H1 (cell line): ENCODE results near the gene TMEM72. TPM values are rescaled to one million over a fixed set of nuclear protein-coding genes. Genes with fewer than 3 reads are reported as not detected.
A peak's percentile ranks its signal among the peaks of the same experiment; 100 is the strongest.

Experiments used
- CTCF ChIA-PET: fragments of 300-600 bp; sonication (Branson Sonifier 250); formaldehyde crosslinking; loops from one replicate; lab custom pipeline; 2021; ENCODE audit not compliant: partially characterized antibody; lab: Charles Lee
- POLR2A ChIA-PET: fragments of 300-600 bp; sonication (Branson Sonifier 250); formaldehyde crosslinking; loops from one replicate; lab custom pipeline; 2021; ENCODE audit warnings: inconsistent platforms; ENCODE audit not compliant: partially characterized antibody; lab: Charles Lee
- DNase-seq, 2 experiments: peaks; one replicate each; pipeline versions ENCODE4 v3.0.0 to v3.0.0-alpha.2; 2010 to 2022; ENCODE audit warnings: low spot score in 2 of 2, low read depth in 1 of 2, mixed read lengths in 1 of 2
- FAIRE-seq: peaks from 2 replicates; lab custom pipeline; 2011; peaks lifted over from hg19 to GRCh38; lab: Jason Lieb, UNC
- H2AFZ ChIP-seq: 2 replicates; pipeline ENCODE4 v1.8.1; 2012; ENCODE audit warnings: low read length, inconsistent platforms
- H2AK5ac ChIP-seq: 2 replicates; pipeline ENCODE4 v1.6.1; 2013; ENCODE audit warnings: low read depth, low read length
- H2BK120ac ChIP-seq: replicated peaks from 2 replicates; pipeline ENCODE3; 2013; ENCODE audit warnings: low read depth, low read length, inconsistent platforms
- H2BK12ac ChIP-seq: 2 replicates; pipeline ENCODE4 v1.6.1; 2013; ENCODE audit warnings: low read depth, low read length
- H2BK15ac ChIP-seq: 2 replicates; pipeline ENCODE4 v1.6.1; 2013; ENCODE audit warnings: low read length
- H2BK20ac ChIP-seq: 2 replicates; pipeline ENCODE4 v1.6.1; 2013; ENCODE audit warnings: low read length
- H2BK5ac ChIP-seq: 2 replicates; pipeline ENCODE4 v1.6.1; 2013; ENCODE audit warnings: low read depth, low read length
- H3K14ac ChIP-seq: 2 replicates; pipeline ENCODE4 v1.6.1; 2013; ENCODE audit warnings: inconsistent platforms; ENCODE audit not compliant: insufficient read length
- H3K18ac ChIP-seq: 2 replicates; pipeline ENCODE4 v1.6.1; 2013; ENCODE audit warnings: low read length; ENCODE audit errors: extremely low read depth
- H3K23ac ChIP-seq: 2 replicates; pipeline ENCODE4 v1.6.1; 2013; ENCODE audit warnings: inconsistent platforms; ENCODE audit not compliant: insufficient read length
- H3K23me2 ChIP-seq: 2 replicates; pipeline ENCODE4 v1.6.1; 2013; ENCODE audit warnings: low read depth, low read length
- H3K27ac ChIP-seq: 2 replicates; pipeline ENCODE4 v1.6.1; 2011; ENCODE audit warnings: low read depth, low read length, inconsistent platforms
- H3K27me3 ChIP-seq, 4 experiments: replicated peaks in 1 of 4; 1 replicate in 1 of 4; 2 replicates in 3 of 4; pipeline versions ENCODE4 v1.6.1 to v1.8.1; 2011 to 2013; ENCODE audit warnings: low read length in 3 of 4, mild to moderate bottlenecking in 3 of 4, inconsistent platforms in 2 of 4, mixed read lengths in 2 of 4, moderate library complexity in 1 of 4; ENCODE audit not compliant: control insufficient read depth in 3 of 4, insufficient read depth in 3 of 4; ENCODE audit errors: extremely low read depth in 1 of 4
- H3K36me3 ChIP-seq, 4 experiments: 2 replicates each; pipeline versions ENCODE4 v1.6.1 to v1.8.1; 2011 to 2013; ENCODE audit warnings: mild to moderate bottlenecking in 4 of 4, low read length in 3 of 4, moderate library complexity in 2 of 4, control low read depth in 1 of 4, inconsistent platforms in 1 of 4; ENCODE audit not compliant: insufficient read depth in 4 of 4, control insufficient read depth in 2 of 4
- H3K4ac ChIP-seq: replicated peaks from 2 replicates; pipeline ENCODE3; 2013; ENCODE audit warnings: low read length, low read depth, mixed read lengths, inconsistent platforms; ENCODE audit not compliant: insufficient read length
- H3K4me1 ChIP-seq, 4 experiments: replicated peaks in 1 of 4; 1 replicate in 1 of 4; 2 replicates in 3 of 4; pipeline versions ENCODE4 v1.6.1 to v1.8.1; 2011 to 2013; ENCODE audit warnings: low read length in 3 of 4, inconsistent platforms in 2 of 4, mixed read lengths in 1 of 4; ENCODE audit not compliant: insufficient read depth in 4 of 4, control insufficient read depth in 3 of 4
- H3K4me2 ChIP-seq, 2 experiments: 2 replicates each; pipeline versions ENCODE4 v1.6.1 to v1.8.1; 2011 to 2013; ENCODE audit warnings: low read depth in 2 of 2, low read length in 2 of 2, control low read depth in 1 of 2, inconsistent platforms in 1 of 2, mild to moderate bottlenecking in 1 of 2; ENCODE audit not compliant: insufficient read depth in 1 of 2
- H3K4me3 ChIP-seq, 4 experiments: fragments of 200-600, 300-600 bp in 1 of 4; sonication (generic), shearing (Covaris generic), sonication (Bioruptor Twin) in 1 of 4; 2 replicates each; pipeline versions ENCODE4 v1.5.1 to v1.8.1; 2011 to 2016; ENCODE audit warnings: low read length in 4 of 4, low read depth in 3 of 4, control low read depth in 2 of 4, inconsistent platforms in 2 of 4, mild to moderate bottlenecking in 2 of 4, mixed read lengths in 1 of 4, moderate library complexity in 1 of 4; ENCODE audit not compliant: insufficient read depth in 2 of 4; ENCODE audit errors: extremely low read depth in 1 of 4
- H3K56ac ChIP-seq: replicated peaks from 2 replicates; pipeline ENCODE3; 2013; ENCODE audit warnings: low read depth, mild to moderate bottlenecking, mixed read lengths, low read length, inconsistent platforms; ENCODE audit not compliant: insufficient read length
- H3K79me1 ChIP-seq: 2 replicates; pipeline ENCODE4 v1.6.1; 2013; ENCODE audit warnings: low read depth, low read length, control low read depth
- H3K79me2 ChIP-seq, 2 experiments: 2 replicates each; pipeline versions ENCODE4 v1.6.1 to v1.8.1; 2012 to 2013; ENCODE audit warnings: low read length in 2 of 2, mild to moderate bottlenecking in 2 of 2, inconsistent platforms in 1 of 2; ENCODE audit not compliant: insufficient read depth in 2 of 2, control insufficient read depth in 1 of 2
- H3K9ac ChIP-seq, 4 experiments: replicated peaks in 1 of 4; 1 replicate in 1 of 4; 2 replicates in 3 of 4; pipeline versions ENCODE4 v1.6.1 to v1.8.1; 2011 to 2013; ENCODE audit warnings: low read depth in 3 of 4, low read length in 3 of 4, control low read depth in 2 of 4, mild to moderate bottlenecking in 2 of 4, moderate library complexity in 2 of 4, inconsistent platforms in 1 of 4; ENCODE audit errors: extremely low read depth in 1 of 4
- H3K9me3 ChIP-seq, 2 experiments: 2 replicates each; pipeline versions ENCODE4 v1.6.1 to v1.8.1; 2012 to 2013; ENCODE audit warnings: mild to moderate bottlenecking in 2 of 2, moderate library complexity in 2 of 2, control low read depth in 1 of 2, inconsistent platforms in 1 of 2, low read depth in 1 of 2, low read length in 1 of 2, mixed read lengths in 1 of 2; ENCODE audit not compliant: insufficient read depth in 2 of 2
- H4K20me1 ChIP-seq, 2 experiments: replicated peaks in 1 of 2; 2 replicates each; pipeline versions ENCODE3 to v1.8.1; 2011 to 2013; ENCODE audit warnings: inconsistent platforms in 2 of 2, low read length in 2 of 2, mild to moderate bottlenecking in 1 of 2; ENCODE audit not compliant: insufficient read depth in 2 of 2, control insufficient read depth in 1 of 2
- H4K5ac ChIP-seq: 2 replicates; pipeline ENCODE4 v1.6.1; 2013; ENCODE audit warnings: low read length, low read depth, mixed read lengths, inconsistent platforms; ENCODE audit not compliant: insufficient read length
- H4K8ac ChIP-seq: 2 replicates; pipeline ENCODE4 v1.8.0; 2013; ENCODE audit warnings: mild to moderate bottlenecking, moderate library complexity, low read length, inconsistent platforms; ENCODE audit not compliant: insufficient read depth; ENCODE audit errors: extremely low read depth
- H4K91ac ChIP-seq: replicated peaks from 2 replicates; pipeline ENCODE3; 2013; ENCODE audit warnings: low read length, mixed read lengths, inconsistent platforms; ENCODE audit not compliant: insufficient read length
- KDM4A ChIP-seq: IDR thresholded peaks from one replicate; pipeline ENCODE4 v1.7.1; 2012; ENCODE audit warnings: low read depth, mild to moderate bottlenecking, moderate library complexity, low read length, inconsistent platforms; ENCODE audit not compliant: severe bottlenecking
- KDM5A ChIP-seq: fragments of 200-600 bp; IDR thresholded peaks from 2 replicates; pipeline ENCODE4 v1.7.1; 2012; ENCODE audit warnings: mild to moderate bottlenecking, low read length, inconsistent platforms, mixed read lengths
- SUZ12 ChIP-seq: fragments of 200-600 bp; sonication (generic); IDR thresholded peaks from 2 replicates; pipeline ENCODE4 v1.6.1; 2012; ENCODE audit warnings: mild to moderate bottlenecking, inconsistent platforms, low read length, moderate library complexity, mixed read lengths
- WGBS, 2 experiments: shearing (Covaris generic) in 1 of 2; methylation state at CpG; one replicate each; pipeline versions ENCODE4 v1.1.6 to v1.1.7; 2013 to 2015; ENCODE audit warnings: low lambda C conversion rate in 2 of 2, mixed read lengths in 2 of 2, inconsistent platforms in 1 of 2, low coverage in 1 of 2, missing lambda C conversion rate in 1 of 2; ENCODE audit not compliant: insufficient replicate concordance in 2 of 2, insufficient coverage in 1 of 2, insufficient read length in 1 of 2; ENCODE audit errors: extremely low coverage in 1 of 2, missing lambda C conversion rate in 1 of 2; 5-methylcytosine and 5-hydroxymethylcytosine counted together
- polyA plus RNA-seq, 7 experiments: library from polyadenylated mRNA; depleted of rRNA in 3 of 7; stranded (reverse) in 5 of 7; unstranded in 2 of 7; fragments of >200 nt in 5 of 7; fragments of 200-250 nt in 2 of 7; gene quantifications; 1 replicate in 5 of 7; 2 replicates in 1 of 7; 4 replicates in 1 of 7; pipeline versions ENCODE4 v1.2.1 to v1.2.3, GENCODE V29; 2011 to 2013; ENCODE audit warnings: missing spikeins in 2 of 7, mixed read lengths in 2 of 7
- total RNA-seq: library from RNA; stranded (reverse); fragmentation: NEBNext Ultra II Directional; extraction: Animal tissue kit (Norgen Biotek cat#: 25700); gene quantifications from 2 replicates; pipeline ENCODE4 v1.2.1, GENCODE V29; 2021

The TMEM72 gene
- total and polyA plus RNA-seq, 2 of the 8 experiments (the other 6 are each of a cell fraction or from before 2014, with no cell fraction given) = not detected

DNA sequence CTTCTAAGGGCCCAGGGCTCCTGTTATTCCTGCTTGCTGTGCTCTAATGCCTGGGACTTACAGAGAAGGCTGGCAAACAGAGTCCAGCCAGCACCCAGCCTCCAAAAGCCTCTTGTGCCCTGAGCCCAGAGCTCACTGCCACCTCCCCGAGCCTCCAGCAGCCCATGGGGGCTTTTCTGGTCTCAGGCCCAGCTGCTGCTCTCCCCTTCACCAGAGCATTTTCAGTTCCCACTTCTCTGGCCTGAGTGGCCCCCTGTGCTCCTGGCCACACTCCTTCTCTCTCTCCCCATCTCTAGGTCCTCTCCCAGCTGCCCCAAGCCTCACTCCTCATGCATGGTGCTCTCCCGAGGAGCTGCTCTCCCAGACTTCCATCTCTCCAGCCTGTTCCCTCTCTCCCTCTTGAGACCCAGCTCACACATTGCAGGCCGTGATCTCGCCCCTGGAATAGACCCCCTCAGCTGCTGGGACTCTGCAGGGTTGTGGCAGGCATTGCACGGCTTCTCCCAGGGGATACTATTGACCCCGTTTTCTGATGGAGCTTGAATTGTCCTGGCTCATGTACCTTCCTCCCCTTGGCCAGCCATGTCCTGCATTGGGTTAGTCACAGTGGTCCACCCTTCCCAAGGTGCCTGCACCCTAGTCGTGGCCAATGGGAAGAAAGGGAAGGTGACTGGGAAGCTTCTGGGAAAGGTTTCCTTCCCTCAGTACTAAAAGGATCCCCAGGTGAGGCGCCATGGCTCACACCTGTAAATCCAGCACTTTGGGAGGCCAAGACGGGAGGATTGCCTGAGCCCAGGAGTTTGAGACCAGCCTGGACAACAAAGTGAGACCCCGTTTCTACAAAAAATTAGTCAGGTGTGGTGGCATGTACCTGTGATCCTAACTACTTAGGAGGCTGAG lies 39.4 kb downstream of the TMEM72 start:
- CTCF ChIA-PET = interaction anchor here (1.0 to 13.4 kb wide), 7 partner anchors 15 to 45 kb away, joined by 3 to 143 read pairs (median 5); partner anchors contain the start of gene DEPP1
- H3K9ac ChIP-seq = no peak overlapping the region
- H2BK120ac ChIP-seq = no peak overlapping the region
- H3K36me3 ChIP-seq = no peaks in the 10 kb centered on the region
- H3K79me1 ChIP-seq = no peaks in the 10 kb centered on the region; the same call in 1 of the 2 replicates
- no peak overlapping the region for H3K14ac ChIP-seq
- H3K9me3 ChIP-seq = no peaks in the 10 kb centered on the region
- FAIRE-seq = no peak
- no peak overlapping the region for H2BK5ac ChIP-seq
- 92% methylated on average over 8 of the region's 10 CpGs; no CpG with 5 or more reads in 1 of the 2 experiments for WGBS, 2 experiments
- H3K56ac ChIP-seq = no peak overlapping the region
- no peak overlapping the region for H4K8ac ChIP-seq
- no peak overlapping the region for H2AK5ac ChIP-seq
- DNase-seq = peak in 1 of 2 experiments; percentile 28
- TF ChIP-seq KDM4A (no peak), SUZ12 (no peak), KDM5A (no peak)
- H2BK12ac ChIP-seq = no peak overlapping the region
- H3K4me2 ChIP-seq = no peak overlapping the region
- H4K5ac ChIP-seq = no peak overlapping the region
- no peak overlapping the region for H2AFZ ChIP-seq
- no peak overlapping the region for H2BK15ac ChIP-seq
- H4K91ac ChIP-seq = no peak overlapping the region
- H3K79me2 ChIP-seq = no peaks in the 10 kb centered on the region
- H3K4me1 ChIP-seq = peaks cover 0 to 7% (median 0%) of the 10 kb centered on the region in 4 experiments; a peak in 2 of 7 replicates
- no peak overlapping the region for H3K18ac ChIP-seq
- POLR2A ChIA-PET = interaction anchor here (1.0 to 2.9 kb wide), 3 partner anchors 13 to 28 kb away, joined by 3 to 17 read pairs (median 4); partner anchors contain the start of gene DEPP1
- no peak overlapping the region for H3K27ac ChIP-seq
- H3K4ac ChIP-seq = no peak overlapping the region
- H3K23me2 ChIP-seq = no peaks in the 10 kb centered on the region
- no peaks in the 10 kb centered on the region; a peak in 1 of 7 replicates for H3K27me3 ChIP-seq
- no peak overlapping the region for H3K23ac ChIP-seq
- H4K20me1 ChIP-seq = no peaks in the 10 kb centered on the region
- H2BK20ac ChIP-seq = no peak overlapping the region
- no peak overlapping the region for H3K4me3 ChIP-seq
